ENCODE measurements around the gene CFAP251. TPM values are rescaled to one million over a fixed set of nuclear protein-coding genes. Genes with fewer than 3 reads are reported as not detected.
"Not testable (repeated sequence)": the region's sequence is repeated elsewhere in the genome, so short reads cannot be mapped to it uniquely, and the experiment has no call there.

Gene CFAP251
- total RNA-seq, 2 experiments from 2014 or later, result 1.9 to 2.2 TPM

DNA sequence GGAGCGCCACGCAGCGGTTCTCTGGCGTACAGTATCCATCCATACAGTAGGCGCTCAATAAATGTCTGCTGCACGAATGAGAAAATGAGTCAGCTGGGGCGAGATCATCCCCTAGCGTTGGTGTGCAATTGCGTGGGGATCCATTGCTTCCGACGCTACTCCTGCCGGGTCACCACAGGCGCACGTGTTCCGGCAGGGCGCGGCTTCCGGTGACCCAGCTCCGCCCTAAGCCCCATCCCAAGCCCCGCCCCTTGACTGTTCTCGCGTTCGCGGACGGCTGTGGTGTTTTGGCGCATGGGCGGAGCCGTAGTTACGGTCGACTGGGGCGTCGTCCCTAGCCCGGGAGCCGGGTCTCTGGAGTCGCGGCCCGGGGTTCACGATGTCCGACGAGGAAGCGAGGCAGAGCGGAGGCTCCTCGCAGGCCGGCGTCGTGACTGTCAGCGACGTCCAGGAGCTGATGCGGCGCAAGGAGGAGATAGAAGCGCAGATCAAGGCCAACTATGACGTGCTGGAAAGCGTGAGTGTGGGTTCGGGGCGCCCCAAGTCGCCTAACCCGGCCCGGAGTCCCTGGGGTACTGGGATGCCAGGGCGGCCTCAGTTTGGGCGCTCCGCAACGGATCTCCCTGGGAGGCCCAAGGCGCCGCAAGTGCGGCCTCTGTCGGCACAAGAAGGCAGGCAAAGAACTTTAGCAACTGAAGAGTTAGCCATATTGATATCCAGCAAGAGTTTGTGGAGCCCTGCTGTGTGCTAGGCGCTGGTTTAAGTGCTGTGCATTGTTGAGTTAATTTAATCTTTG is 29.7 kb upstream of the CFAP251 start, which contains the start of gene PSMD9:
Gene PSMD9, plus strand, starts transcription at position 313 of the 796 bp plus-strand sequence. Its CDS starts 67 bp downstream, at position 380.
- CTCF ChIA-PET, result interaction anchor here (0.6 to 5.1 kb wide), 26 partner anchors 9 to 202 kb away, joined by 3 to 83 read pairs (median 4); partner anchors contain the start of genes CFAP251, RHOF and TMEM120B
- Mint-ChIP-seq H3K27ac (peak within 1 kb of the TSS; percentile 99), H3K4me1 (peaks cover 45% of the 10 kb centered on the region), H3K9me3 (no peaks in the 10 kb centered on the region), H3K36me3 (ENCODE audit: low read depth) (peaks cover 13% of the 10 kb centered on the region), H3K4me3 (peak within 1 kb of the TSS; percentile 96), H3K27me3 (no peaks in the 10 kb centered on the region)
- POLR2A ChIA-PET, result interaction anchor here (0.9 to 3.3 kb wide), 16 partner anchors 9 to 638 kb away, joined by 3 to 43 read pairs (median 4); partner anchors contain the start of genes CFAP251, KNTC1, RHOF and RSRC2
- DNase-seq, result peak; percentile 99

DNA sequence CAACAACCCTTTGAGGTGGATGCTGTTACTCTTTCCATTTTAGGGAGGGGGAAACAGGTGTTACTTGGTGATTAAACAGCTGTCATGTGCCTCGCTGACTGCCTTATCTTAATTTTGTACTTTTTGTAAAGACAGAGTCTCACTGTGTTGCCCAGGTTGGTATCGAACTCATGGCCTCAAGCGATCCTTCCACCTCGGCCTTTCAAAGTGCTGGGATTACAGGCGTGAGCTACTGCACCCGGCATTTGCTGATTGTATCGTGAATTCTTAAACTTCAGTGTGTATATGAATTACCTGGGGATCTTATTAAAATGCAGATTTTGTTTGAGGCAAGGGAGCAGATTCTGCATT is 29.1 kb upstream of the CFAP251 start:
- ChIA-PET CTCF (interaction anchor here (1.8 to 5.1 kb wide), 6 partner anchors 19 to 203 kb away, joined by 6 to 83 read pairs (median 13); partner anchors contain the start of genes CFAP251 and RHOF), POLR2A (interaction anchor here (0.6 to 3.3 kb wide), 12 partner anchors 9 to 195 kb away, joined by 3 to 43 read pairs (median 4); partner anchors contain the start of genes CFAP251, RHOF and SETD1B)
- Mint-ChIP-seq H3K9me3 (no peaks in the 10 kb centered on the region), H3K27me3 (no peaks in the 10 kb centered on the region), H3K4me1 (peaks cover 50% of the 10 kb centered on the region), H3K4me3 (peak overlapping the region; percentile 96), H3K27ac (peak overlapping the region; percentile 99), H3K36me3 (ENCODE audit: low read depth) (peaks cover 19% of the 10 kb centered on the region)
- no peak for DNase-seq

DNA sequence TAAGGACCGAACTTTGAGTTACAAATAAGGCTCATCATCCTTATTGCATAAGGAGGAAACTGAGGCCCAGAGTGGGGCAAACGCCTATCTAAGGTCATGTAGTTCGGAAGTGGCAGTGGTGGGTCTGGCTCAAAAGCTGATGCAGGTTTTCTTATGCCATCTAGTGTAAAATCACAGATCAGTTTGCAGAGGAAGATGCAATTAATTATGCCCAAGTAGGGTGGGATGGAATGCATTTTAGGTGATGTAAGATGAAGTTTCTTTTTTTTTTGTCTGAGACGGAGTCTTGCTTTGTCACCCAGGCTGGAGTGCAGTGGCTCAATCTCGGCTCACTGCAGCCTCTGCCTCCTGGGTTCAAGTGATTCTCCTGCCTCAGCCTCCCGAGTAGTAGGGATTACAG is 28.7 kb upstream of the CFAP251 start:
- H3K27me3 Mint-ChIP-seq, H3K9me3 Mint-ChIP-seq, DNase-seq: not testable (repeated sequence)
- POLR2A ChIA-PET, result interaction anchor here (0.6 to 3.3 kb wide), 7 partner anchors 84 to 195 kb away, joined by 3 to 43 read pairs (median 4); partner anchors contain the start of genes RHOF and SETD1B
- Mint-ChIP-seq H3K4me1 (peaks cover 54% of the 10 kb centered on the region), H3K36me3 (ENCODE audit: low read depth) (peaks cover 20% of the 10 kb centered on the region), H3K27ac (peak overlapping the region; percentile 99), H3K4me3 (peak overlapping the region; percentile 96)
- CTCF ChIA-PET, result interaction anchor here (2.1 to 5.1 kb wide), 5 partner anchors 29 to 203 kb away, joined by 8 to 83 read pairs (median 14); partner anchors contain the start of genes CFAP251 and RHOF

DNA sequence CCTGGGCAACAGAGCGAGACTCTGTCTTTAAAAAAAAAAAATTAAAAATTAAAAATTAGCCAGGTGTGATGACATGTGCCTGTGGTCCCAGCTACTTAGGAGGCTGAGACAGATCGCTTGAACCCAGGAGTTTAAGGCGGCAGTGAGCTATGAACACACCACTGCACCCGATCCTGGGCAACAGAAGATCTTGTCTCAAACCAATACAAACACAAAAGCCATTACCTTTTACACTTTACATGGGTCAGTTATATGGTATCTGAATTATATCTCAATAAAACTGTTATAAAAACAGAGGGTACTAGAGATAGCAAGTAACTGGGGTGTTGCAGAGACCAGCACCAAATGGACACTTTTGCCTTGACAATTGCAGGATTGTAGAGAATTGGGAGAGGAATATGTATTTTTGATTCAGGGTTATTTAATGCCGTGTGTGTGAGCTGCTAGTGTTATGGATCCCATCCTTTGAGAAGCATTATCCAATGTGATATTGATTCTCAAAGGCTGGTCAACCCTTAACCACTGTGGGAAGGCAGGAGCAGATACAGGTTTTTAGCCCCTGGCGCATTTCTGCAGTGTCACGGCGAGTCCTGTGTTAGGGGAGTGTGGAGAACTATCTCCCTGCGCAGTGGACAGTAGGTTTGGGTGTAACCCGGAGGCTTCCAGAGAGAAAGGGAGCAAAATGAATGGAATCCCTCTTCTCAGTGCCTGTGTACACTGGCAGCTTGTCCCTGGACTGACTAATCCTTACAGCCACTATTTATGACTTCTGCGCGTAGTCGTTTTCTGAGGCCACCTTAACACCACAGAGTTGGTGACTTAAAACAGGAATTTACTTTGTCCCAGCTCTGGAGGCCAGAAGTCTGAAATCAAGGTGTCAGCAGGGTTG is 25.5 kb upstream of the CFAP251 start:
- ChIA-PET CTCF (interaction anchor here (0.6 to 4.7 kb wide), 6 partner anchors 26 to 188 kb away, joined by 3 to 45 read pairs (median 6); partner anchors contain the start of genes CFAP251 and RHOF), POLR2A (interaction anchor here (1.4 kb wide), 1 partner anchor 89 kb away, joined by 3 read pairs; the partner anchor contains the start of gene SETD1B)
- Mint-ChIP-seq H3K9me3 (no peaks in the 10 kb centered on the region), H3K36me3 (ENCODE audit: low read depth) (peaks cover 34% of the 10 kb centered on the region), H3K4me1 (peaks cover 54% of the 10 kb centered on the region), H3K4me3 (no peak overlapping the region), H3K27ac (no peak overlapping the region), H3K27me3 (no peaks in the 10 kb centered on the region)
- no peak for DNase-seq

DNA sequence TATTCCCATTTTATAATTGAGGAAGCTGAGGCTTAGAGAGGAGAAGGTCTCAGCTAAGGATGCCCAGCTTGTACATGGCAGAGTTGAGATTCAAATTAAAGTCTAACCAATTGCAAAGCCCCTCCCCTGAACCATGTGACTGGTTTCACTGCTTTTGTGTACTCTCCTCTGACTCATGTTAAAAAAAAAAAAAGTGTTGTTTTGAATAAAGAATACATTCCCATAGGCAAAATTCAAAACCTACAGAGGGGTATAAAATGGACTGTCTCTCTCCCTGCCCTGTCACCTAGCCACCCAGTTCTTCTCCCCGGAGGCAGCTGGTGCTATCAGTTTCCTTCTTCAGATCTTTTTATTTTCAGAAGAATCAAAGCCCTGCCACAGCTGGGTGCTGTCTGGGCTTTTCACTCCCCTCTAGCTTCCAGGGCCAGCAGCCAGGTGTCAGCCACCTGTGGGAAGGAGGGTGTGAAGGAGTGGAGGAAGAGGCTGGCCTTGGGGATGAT is 24.4 kb upstream of the CFAP251 start:
- CTCF ChIA-PET, result interaction anchor here (0.6 to 4.7 kb wide), 4 partner anchors 24 to 1271 kb away, joined by 3 to 45 read pairs (median 6); partner anchors contain the start of genes CFAP251 and RHOF
- POLR2A ChIA-PET, result no interaction called here
- H3K9me3 Mint-ChIP-seq, result no peaks in the 10 kb centered on the region
- no peak for DNase-seq
- no peaks in the 10 kb centered on the region for H3K27me3 Mint-ChIP-seq
- H3K36me3 Mint-ChIP-seq (ENCODE audit: low read depth), result peaks cover 36% of the 10 kb centered on the region
- H3K27ac Mint-ChIP-seq, result peak overlapping the region; percentile 74
- H3K4me1 Mint-ChIP-seq, result peaks cover 45% of the 10 kb centered on the region
- no peak overlapping the region for H3K4me3 Mint-ChIP-seq

DNA sequence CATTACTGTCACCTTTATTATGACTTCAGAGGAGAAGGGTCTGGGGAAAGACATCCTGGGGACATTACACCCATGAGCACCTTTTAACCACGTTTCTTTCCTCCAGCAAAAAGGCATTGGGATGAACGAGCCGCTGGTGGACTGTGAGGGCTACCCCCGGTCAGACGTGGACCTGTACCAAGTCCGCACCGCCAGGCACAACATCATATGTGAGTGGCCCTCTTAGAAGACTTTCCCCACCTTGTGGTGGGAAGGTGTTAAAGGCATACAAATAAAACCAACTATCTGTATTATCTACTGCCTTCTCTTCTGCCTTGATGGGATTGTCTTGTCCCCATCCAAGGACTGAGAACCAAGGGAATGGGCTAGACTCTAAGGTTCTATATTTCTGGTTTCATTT is 23.8 kb upstream of the CFAP251 start:
- CTCF ChIA-PET, result interaction anchor here (4.7 kb wide), 1 partner anchor 100 kb away, joined by 45 read pairs; the partner anchor contains the start of gene RHOF
- Mint-ChIP-seq H3K27ac (peak overlapping the region; percentile 74), H3K36me3 (ENCODE audit: low read depth) (peaks cover 39% of the 10 kb centered on the region), H3K4me1 (peaks cover 39% of the 10 kb centered on the region), H3K4me3 (no peak overlapping the region), H3K9me3 (no peaks in the 10 kb centered on the region), H3K27me3 (no peaks in the 10 kb centered on the region)
- POLR2A ChIA-PET, result no interaction called here
- no peak for DNase-seq

DNA sequence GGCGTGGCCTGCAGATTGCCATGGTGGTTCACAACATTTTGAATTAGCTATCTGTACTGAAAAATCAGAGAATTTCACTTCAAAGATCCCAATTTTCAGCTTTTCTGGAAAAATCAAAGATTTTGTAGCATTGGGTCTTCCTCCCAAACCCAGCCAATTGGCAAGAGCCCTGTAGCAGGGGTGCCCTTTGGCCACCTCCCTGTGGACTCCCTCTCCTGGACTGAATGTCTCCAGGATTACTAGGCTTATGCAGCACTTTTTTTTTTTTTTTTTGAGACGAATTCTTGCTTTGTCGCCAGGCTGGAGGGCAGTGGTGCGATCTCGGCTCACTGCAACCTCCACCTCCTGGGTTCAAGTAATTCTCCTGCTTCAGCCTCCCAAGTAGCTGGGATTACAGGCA is 20.1 kb upstream of the CFAP251 start:
- no peak overlapping the region for H3K27ac Mint-ChIP-seq
- H3K36me3 Mint-ChIP-seq (ENCODE audit: low read depth), result peaks cover 49% of the 10 kb centered on the region
- ChIA-PET CTCF (interaction anchor here (1.4 kb wide), 1 partner anchor 20 kb away, joined by 3 read pairs; the partner anchor contains the start of gene CFAP251), POLR2A (no interaction called here)
- H3K4me3 Mint-ChIP-seq, result no peak overlapping the region
- no peaks in the 10 kb centered on the region for H3K27me3 Mint-ChIP-seq
- no peaks in the 10 kb centered on the region for H3K9me3 Mint-ChIP-seq
- peaks cover 19% of the 10 kb centered on the region for H3K4me1 Mint-ChIP-seq
- DNase-seq, result no peak

DNA sequence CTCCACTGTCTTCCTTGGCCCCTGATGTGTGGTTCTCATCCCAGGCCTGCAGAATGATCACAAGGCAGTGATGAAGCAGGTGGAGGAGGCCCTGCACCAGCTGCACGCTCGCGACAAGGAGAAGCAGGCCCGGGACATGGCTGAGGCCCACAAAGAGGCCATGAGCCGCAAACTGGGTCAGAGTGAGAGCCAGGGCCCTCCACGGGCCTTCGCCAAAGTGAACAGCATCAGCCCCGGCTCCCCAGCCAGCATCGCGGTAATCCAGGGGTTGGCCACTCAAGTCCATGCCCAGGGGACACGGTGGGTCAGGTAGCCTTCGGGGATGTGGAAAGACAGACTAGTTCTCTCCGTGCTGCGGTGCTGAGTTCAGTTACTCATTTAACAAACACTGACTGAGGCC is 18.8 kb upstream of the CFAP251 start:
- H3K4me1 Mint-ChIP-seq, result peaks cover 6% of the 10 kb centered on the region
- H3K27me3 Mint-ChIP-seq, result no peaks in the 10 kb centered on the region
- POLR2A ChIA-PET, result no interaction called here

DNA sequence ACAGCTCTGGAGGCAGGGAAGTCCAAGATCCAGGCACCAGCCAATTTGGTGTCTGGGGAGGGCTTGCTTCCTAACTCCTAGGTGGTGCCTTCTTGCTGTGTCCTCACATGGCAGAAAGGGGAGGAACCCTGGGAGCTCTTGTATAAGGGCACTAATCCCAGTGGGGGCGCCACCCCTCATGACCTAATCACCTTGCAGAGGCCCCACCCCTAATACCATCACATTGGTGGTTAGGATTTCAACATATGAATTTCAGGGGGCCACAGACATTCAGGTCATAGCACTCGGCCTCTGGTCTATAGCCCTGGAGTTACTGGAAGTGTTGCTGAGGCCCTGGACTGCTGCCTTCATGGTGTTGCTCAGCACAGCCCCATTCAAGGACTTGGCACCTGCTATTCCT is 15.2 kb upstream of the CFAP251 start:
- no peaks in the 10 kb centered on the region for H3K4me1 Mint-ChIP-seq
- peaks cover 48% of the 10 kb centered on the region for H3K36me3 Mint-ChIP-seq (ENCODE audit: low read depth)
- no peak overlapping the region for H3K4me3 Mint-ChIP-seq
- no peak for DNase-seq
- H3K9me3 Mint-ChIP-seq, result no peaks in the 10 kb centered on the region
- H3K27ac Mint-ChIP-seq, result no peak overlapping the region
- CTCF ChIA-PET, result interaction anchor here (0.5 to 1.6 kb wide), 2 partner anchors 11 to 15 kb away, joined by 3 to 4 read pairs; partner anchors contain the start of gene CFAP251
- POLR2A ChIA-PET, result no interaction called here
- no peaks in the 10 kb centered on the region for H3K27me3 Mint-ChIP-seq

More for the DNA sequence above, 18.8 kb upstream of the CFAP251 start:
- H3K4me3 Mint-ChIP-seq, result no peak overlapping the region
- CTCF ChIA-PET, result no interaction called here
- no peak overlapping the region for H3K27ac Mint-ChIP-seq
- H3K9me3 Mint-ChIP-seq, result no peaks in the 10 kb centered on the region
- no peak for DNase-seq
- peaks cover 47% of the 10 kb centered on the region for H3K36me3 Mint-ChIP-seq (ENCODE audit: low read depth)

DNA sequence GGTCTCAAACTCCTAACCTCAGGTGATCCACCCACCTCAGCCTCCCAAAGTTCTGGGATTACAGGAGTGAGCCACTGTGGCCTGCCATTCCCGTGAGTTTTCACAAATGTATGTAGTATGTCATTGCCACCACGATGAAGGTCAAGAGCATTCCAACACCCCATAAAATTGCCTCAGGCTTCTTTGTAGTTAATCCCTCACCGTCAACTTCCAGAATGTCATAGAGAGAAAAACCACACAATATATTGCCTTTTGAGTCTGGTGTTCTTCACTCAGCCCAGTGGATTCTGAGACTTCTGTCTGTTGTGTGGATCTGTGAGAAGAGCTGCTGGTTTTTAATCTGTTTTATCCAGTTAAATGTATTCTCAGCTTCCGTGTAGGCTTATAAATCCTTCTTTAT is 12.6 kb upstream of the CFAP251 start:
- no peak for DNase-seq
- H3K27me3 Mint-ChIP-seq, result no peaks in the 10 kb centered on the region
- H3K4me3 Mint-ChIP-seq, result no peak overlapping the region
- ChIA-PET POLR2A (no interaction called here), CTCF (interaction anchor here (1.7 kb wide), 1 partner anchor 13 kb away, joined by 8 read pairs; the partner anchor contains the start of gene CFAP251)
- peaks cover 53% of the 10 kb centered on the region for H3K36me3 Mint-ChIP-seq (ENCODE audit: low read depth)
- no peak overlapping the region for H3K27ac Mint-ChIP-seq
- H3K9me3 Mint-ChIP-seq, result no peaks in the 10 kb centered on the region
- peaks cover 2% of the 10 kb centered on the region for H3K4me1 Mint-ChIP-seq

DNA sequence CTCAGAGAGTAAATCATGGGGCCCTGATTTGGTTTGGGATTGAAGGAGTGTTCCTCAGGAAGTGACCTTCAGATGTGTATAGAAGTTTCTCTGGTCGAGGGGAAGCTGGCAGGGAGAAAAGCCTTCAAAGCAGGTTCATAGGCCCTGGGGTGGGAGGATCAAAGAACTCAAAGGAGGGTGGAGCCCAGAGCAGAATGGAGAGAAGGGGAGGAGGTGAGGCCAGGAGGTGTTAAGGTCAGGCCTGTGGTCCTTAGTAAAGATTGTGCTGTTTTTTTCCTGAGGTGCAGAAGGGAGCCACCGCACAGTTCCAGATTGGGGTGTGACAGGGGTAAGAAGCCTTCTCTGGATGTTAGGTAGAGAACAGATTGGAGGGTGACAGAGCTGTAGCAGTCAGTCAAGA is 9.7 kb upstream of the CFAP251 start:
- Mint-ChIP-seq H3K27ac (no peak overlapping the region), H3K36me3 (ENCODE audit: low read depth) (peaks cover 47% of the 10 kb centered on the region), H3K4me3 (no peak overlapping the region), H3K4me1 (peaks cover 8% of the 10 kb centered on the region), H3K9me3 (no peaks in the 10 kb centered on the region), H3K27me3 (no peaks in the 10 kb centered on the region)
- DNase-seq, result no peak
- ChIA-PET POLR2A (no interaction called here), CTCF (interaction anchor here (0.6 to 2.4 kb wide), 3 partner anchors 10 to 602 kb away, joined by 3 to 9 read pairs (median 3); partner anchors contain the start of gene CFAP251)
